A673 (cell line): ENCODE results near the gene PKDREJ.

Source experiments
- EZH2 ChIP-seq: fragments of 200-600 bp; sonication (generic); IDR thresholded peaks from 2 replicates; pipeline ENCODE4 v1.6.1; 2017; ENCODE audit warnings: borderline replicate concordance, low read depth, mild to moderate bottlenecking, mixed read lengths, antibody characterized with exemption, low read length; ENCODE audit not compliant: poor library complexity, severe bottlenecking
- TF ChIP-seq, protein P1 (sequence below): fragments of 300-800, 200-600 bp; sonication (generic); conservative IDR thresholded peaks from 2 replicates; pipeline ENCODE4 v1.5.1; 2017; ENCODE audit warnings: low read depth, mild to moderate bottlenecking, antibody characterized with exemption, low read length, moderate library complexity, mixed read lengths

DNA sequence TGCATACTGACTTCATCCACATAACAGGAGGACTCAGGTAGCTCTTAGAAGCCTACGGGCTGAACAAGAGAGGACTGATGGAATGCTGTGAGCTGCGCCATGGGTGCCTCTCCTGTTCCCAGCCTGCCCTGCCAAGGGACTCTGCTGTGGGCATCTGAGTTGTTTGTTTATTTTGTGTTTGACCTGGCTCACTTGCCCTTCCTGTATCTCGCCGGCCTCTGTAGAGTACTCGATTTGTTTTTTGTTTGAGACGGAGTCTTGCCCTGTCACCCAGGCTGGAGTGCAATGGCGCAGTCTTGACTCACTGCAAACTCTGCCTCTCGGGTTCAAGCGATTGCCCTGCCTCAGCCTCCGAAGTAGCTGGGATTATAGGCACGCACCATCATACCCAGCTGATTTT, 6.4 kb upstream of the PKDREJ start:
- TF ChIP-seq, protein P1, sequence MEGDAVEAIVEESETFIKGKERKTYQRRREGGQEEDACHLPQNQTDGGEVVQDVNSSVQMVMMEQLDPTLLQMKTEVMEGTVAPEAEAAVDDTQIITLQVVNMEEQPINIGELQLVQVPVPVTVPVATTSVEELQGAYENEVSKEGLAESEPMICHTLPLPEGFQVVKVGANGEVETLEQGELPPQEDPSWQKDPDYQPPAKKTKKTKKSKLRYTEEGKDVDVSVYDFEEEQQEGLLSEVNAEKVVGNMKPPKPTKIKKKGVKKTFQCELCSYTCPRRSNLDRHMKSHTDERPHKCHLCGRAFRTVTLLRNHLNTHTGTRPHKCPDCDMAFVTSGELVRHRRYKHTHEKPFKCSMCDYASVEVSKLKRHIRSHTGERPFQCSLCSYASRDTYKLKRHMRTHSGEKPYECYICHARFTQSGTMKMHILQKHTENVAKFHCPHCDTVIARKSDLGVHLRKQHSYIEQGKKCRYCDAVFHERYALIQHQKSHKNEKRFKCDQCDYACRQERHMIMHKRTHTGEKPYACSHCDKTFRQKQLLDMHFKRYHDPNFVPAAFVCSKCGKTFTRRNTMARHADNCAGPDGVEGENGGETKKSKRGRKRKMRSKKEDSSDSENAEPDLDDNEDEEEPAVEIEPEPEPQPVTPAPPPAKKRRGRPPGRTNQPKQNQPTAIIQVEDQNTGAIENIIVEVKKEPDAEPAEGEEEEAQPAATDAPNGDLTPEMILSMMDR, result no peak
- TF ChIP-seq EZH2, result no peak
